Cardiac fibroblast (primary cell): Measurements from ENCODE around the gene DCBLD2.
"Not testable (repeated sequence)": the region's sequence is repeated elsewhere in the genome, so short reads cannot be mapped to it uniquely, and the experiment has no call there.

Experiments used
- DNase-seq, 2 donors: peaks; one replicate each; pipeline versions ENCODE4 v3.0.0 to v3.0.0-alpha.2; 2010; ENCODE audit warnings: low read depth in 2 of 2
- H3K4me3 ChIP-seq, 2 donors: replicated peaks in 1 of 2; 1 replicate in 1 of 2; 2 replicates in 1 of 2; pipeline ENCODE4 v1.5.1; 2011; ENCODE audit warnings: low read depth in 2 of 2, low read length in 2 of 2, mild to moderate bottlenecking in 2 of 2, moderate library complexity in 1 of 2
- CTCF ChIP-seq: IDR thresholded peaks from one replicate; pipeline ENCODE4 v1.5.1; 2011; ENCODE audit warnings: low read depth, mild to moderate bottlenecking, low read length, inconsistent platforms

Gene DCBLD2

GRCh38 chr3:98856724-98857123 is 44.8 kb downstream of the DCBLD2 start:
- H3K4me3 ChIP-seq, result no peak overlapping the region
- DNase-seq, result no peak
- TF ChIP-seq CTCF, result no peak

GRCh38 chr3:98855806-98856400 is 45.6 kb downstream of the DCBLD2 start:
- no peak overlapping the region for H3K4me3 ChIP-seq
- peak; percentile 91 to 96 for DNase-seq
- TF ChIP-seq CTCF, result no peak

- no peak for DNase-seq
- H3K4me3 ChIP-seq, result no peak overlapping the region
These were observed 53.4 kb downstream of the DCBLD2 start for GRCh38 chr3:98848108-98848507.

GRCh38 chr3:98846101-98846500 is 55.4 kb downstream of the DCBLD2 start:
- H3K4me3 ChIP-seq, result no peak overlapping the region
- TF ChIP-seq CTCF, result no peak
- peak in 1 of 2 donors; percentile 37 for DNase-seq

More at GRCh38 chr3:98848108-98848507, 53.4 kb downstream of the DCBLD2 start:
- TF ChIP-seq CTCF, result no peak

GRCh38 chr3:98843266-98843959 is 58.1 kb downstream of the DCBLD2 start:
- TF ChIP-seq CTCF, result no peak
- DNase-seq, result peak in 1 of 2 donors; percentile 48
- H3K4me3 ChIP-seq, result no peak overlapping the region

- TF ChIP-seq CTCF, result no peak
- peak; percentile 34 to 47 for DNase-seq
- no peak overlapping the region for H3K4me3 ChIP-seq
These were observed 61.6 kb downstream of the DCBLD2 start for GRCh38 chr3:98839846-98840245.

GRCh38 chr3:98831060-98831459 is 70.4 kb downstream of the DCBLD2 start:
- H3K4me3 ChIP-seq, result not testable (repeated sequence)

More at GRCh38 chr3:98831060-98831459, 70.4 kb downstream of the DCBLD2 start:
- DNase-seq, result not testable (repeated sequence)
